ENCODE data around the gene CFAP43.

DNA sequence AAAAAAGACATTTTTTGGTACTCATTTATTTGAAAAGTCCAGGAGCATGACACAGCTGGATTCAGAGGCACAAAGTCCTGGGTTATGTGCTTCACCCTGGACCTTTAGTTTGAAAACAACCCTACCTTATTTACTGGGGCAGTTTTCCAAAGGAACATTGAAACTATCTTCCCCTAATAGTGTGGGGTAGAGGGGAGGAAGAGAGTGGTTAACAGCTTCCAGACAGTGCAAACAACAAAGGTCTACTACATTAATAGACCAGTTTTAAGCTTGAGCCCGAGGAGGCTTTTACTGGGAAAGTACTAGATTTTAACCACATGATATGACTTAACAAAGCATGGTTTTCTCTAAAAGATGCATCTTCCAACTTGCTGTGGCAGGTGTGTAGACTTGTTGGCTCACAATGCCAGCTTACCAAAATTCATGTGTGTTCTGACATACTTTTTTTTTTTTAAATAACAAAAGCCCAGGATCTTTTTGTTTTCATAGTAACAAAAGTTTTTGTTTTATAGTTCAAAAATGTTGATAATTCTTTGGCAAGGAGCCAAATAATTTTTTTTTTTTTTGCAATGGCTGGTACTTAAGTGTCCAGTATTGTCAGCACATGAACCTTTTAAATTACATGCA lies 24.3 kb upstream of the CFAP43 start:
- TF ChIP-seq SMAD3 (CRISPR knock-in tag; IDR thresholded peaks at IDR 0.05; ENCODE audit: borderline replicate concordance) (no peak), CBFB (CRISPR knock-in tag; IDR thresholded peaks at IDR 0.05; ENCODE audit: low read depth) (no peak), OVOL2 (CRISPR knock-in tag; IDR thresholded peaks at IDR 0.05; ENCODE audit: borderline replicate concordance) (no peak)
- TF ChIP-seq, protein P1, sequence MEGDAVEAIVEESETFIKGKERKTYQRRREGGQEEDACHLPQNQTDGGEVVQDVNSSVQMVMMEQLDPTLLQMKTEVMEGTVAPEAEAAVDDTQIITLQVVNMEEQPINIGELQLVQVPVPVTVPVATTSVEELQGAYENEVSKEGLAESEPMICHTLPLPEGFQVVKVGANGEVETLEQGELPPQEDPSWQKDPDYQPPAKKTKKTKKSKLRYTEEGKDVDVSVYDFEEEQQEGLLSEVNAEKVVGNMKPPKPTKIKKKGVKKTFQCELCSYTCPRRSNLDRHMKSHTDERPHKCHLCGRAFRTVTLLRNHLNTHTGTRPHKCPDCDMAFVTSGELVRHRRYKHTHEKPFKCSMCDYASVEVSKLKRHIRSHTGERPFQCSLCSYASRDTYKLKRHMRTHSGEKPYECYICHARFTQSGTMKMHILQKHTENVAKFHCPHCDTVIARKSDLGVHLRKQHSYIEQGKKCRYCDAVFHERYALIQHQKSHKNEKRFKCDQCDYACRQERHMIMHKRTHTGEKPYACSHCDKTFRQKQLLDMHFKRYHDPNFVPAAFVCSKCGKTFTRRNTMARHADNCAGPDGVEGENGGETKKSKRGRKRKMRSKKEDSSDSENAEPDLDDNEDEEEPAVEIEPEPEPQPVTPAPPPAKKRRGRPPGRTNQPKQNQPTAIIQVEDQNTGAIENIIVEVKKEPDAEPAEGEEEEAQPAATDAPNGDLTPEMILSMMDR (IDR thresholded peaks at IDR 0.05): no peak

Measured in WTC11 (cell line).